ENCODE measurements around the gene REXO1. TPM values are rescaled to one million over a fixed set of nuclear protein-coding genes. Genes with fewer than 3 reads are reported as not detected.

Gene REXO1
- total RNA-seq, 4 donors from 2014 or later: 11.4 to 29.9 (median 16.1) TPM

- no peak for TF ChIP-seq EP300 (IDR thresholded peaks at IDR 0.05)
- TF ChIP-seq CTCF (IDR thresholded peaks at IDR 0.05): no peak
- no peak for TF ChIP-seq POLR2AphosphoS5 (IDR thresholded peaks at IDR 0.05)
- TF ChIP-seq POLR2A (IDR thresholded peaks at IDR 0.05): no peak
- Histone ChIP-seq H3K27me3 (peaks cover 40% of the 10 kb centered on the region), H3K36me3 (no peaks in the 10 kb centered on the region), H3K4me3 (no peak overlapping the region), H3K27ac (no peak overlapping the region), H3K9me3 (no peaks in the 10 kb centered on the region), H3K4me1 (peaks cover 0 to 65% (median 38%) of the 10 kb centered on the region in 3 donors)
- no CpG with 5 or more reads among the region's 9 CpGs for WGBS, 2 donors (ENCODE audit: low coverage in 1 of 2)
- ATAC-seq: no peak
Measured at GRCh38 chr19:1852581-1853128, 4.4 kb upstream of the REXO1 start.

- Histone ChIP-seq H3K9me3 (no peaks in the 10 kb centered on the region), H3K4me3 (no peak overlapping the region), H3K36me3 (no peaks in the 10 kb centered on the region), H3K4me1 (peaks cover 0 to 65% (median 36%) of the 10 kb centered on the region in 3 donors), H3K27ac (no peak overlapping the region), H3K27me3 (peaks cover 35% of the 10 kb centered on the region)
- 31% methylated on average over 5 of the region's 66 CpGs; no CpG with 5 or more reads in 1 of the 2 donors for WGBS, 2 donors (ENCODE audit: low coverage in 1 of 2)
- TF ChIP-seq EP300 (IDR thresholded peaks at IDR 0.05) (no peak), POLR2AphosphoS5 (IDR thresholded peaks at IDR 0.05) (no peak), CTCF (IDR thresholded peaks at IDR 0.05) (no peak), POLR2A (IDR thresholded peaks at IDR 0.05) (no peak)
- ATAC-seq: no peak
Measured at GRCh38 chr19:1851654-1852580, 3.6 kb upstream of the REXO1 start.

DNA sequence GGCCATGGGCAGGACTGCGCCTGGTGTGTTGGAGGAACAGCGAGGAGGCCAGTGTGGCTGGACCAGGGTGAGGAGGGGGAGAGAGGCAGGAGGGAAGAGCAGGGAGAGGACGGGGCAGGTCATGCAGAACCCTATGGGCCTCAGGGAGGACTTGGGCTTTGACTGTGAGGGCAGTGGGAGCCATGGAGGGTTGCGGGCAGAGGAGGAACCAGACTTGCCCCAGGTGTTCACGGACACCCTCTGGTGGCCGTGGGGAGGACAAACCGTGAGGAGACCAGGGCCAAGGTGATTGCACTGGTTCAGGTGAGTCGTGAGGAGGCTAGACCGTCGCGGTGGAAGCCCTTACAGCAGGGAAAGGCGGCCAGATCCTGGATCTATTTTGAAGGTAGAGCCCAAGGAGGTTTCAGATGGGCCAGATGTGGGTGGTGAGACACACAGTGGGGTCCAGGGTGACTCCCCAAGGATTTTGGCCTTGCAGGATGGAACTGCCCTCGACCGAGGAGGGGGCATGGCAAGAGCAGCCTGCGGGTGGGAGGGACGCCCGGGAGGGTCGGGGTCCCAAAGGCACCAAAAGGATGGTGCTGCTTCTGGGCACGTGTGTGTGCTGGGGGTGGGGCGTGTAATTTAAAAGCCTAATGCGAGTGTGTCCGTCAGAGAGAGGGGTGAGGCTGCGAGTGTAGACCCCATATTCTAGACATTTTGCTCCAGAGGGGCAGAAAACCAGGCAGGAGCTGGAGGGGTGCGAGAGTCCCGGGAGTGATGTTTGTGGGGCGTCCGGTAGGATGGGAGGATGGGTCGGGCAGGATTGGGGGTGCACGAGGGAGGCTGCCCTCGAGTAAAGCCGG lies 2.7 kb upstream of the REXO1 start:
- H3K27me3 ChIP-seq: peaks cover 26% of the 10 kb centered on the region
- peaks cover 0 to 65% (median 36%) of the 10 kb centered on the region in 3 donors for H3K4me1 ChIP-seq
- no peak overlapping the region for H3K4me3 ChIP-seq
- no peaks in the 10 kb centered on the region for H3K36me3 ChIP-seq
- WGBS, 2 donors (ENCODE audit: low coverage in 1 of 2): 56 to 80% methylated on average over 6 to 20 of the region's 31 CpGs
- H3K9me3 ChIP-seq: no peaks in the 10 kb centered on the region
- no peak for ATAC-seq
- H3K27ac ChIP-seq: no peak overlapping the region
- TF ChIP-seq CTCF (IDR thresholded peaks at IDR 0.05) (no peak), POLR2A (IDR thresholded peaks at IDR 0.05) (no peak), POLR2AphosphoS5 (IDR thresholded peaks at IDR 0.05) (no peak), EP300 (IDR thresholded peaks at IDR 0.05) (no peak)

DNA sequence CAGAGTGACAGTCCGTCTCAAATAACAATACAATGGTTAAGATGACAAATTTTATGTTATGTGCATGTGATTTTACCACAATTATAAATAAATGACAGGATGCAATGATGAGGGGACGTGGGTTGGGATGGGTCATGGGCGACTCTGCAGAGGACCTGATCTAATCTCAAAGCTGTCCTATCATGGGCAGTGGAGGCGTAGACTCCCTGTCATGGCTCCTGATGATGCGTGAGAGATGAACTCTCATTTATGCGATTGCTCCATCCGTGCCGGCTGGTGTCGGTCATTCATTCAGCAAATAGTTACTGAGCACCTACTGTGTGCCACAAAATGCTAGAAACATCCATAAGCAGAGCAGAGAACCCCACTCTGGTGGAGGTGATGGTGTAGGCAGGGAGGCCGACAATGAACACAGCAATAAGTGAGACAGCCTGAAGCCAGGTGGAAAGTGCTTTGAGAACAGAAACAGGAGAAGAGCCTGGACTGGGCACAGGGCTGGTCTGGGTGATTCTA lies 1.7 kb upstream of the REXO1 start:
- Histone ChIP-seq H3K4me3 (no peak overlapping the region), H3K9me3 (no peaks in the 10 kb centered on the region), H3K27me3 (peaks cover 16% of the 10 kb centered on the region), H3K4me1 (peaks cover 0 to 65% (median 40%) of the 10 kb centered on the region in 3 donors), H3K27ac (no peak overlapping the region), H3K36me3 (peaks cover 0 to 9% of the 10 kb centered on the region in 2 donors)
- no peak for TF ChIP-seq POLR2AphosphoS5 (IDR thresholded peaks at IDR 0.05)
- no peak for TF ChIP-seq EP300 (IDR thresholded peaks at IDR 0.05)
- TF ChIP-seq POLR2A (IDR thresholded peaks at IDR 0.05): no peak
- no peak for TF ChIP-seq CTCF (IDR thresholded peaks at IDR 0.05)
- WGBS, 2 donors (ENCODE audit: low coverage in 1 of 2): 81 to 95% methylated on average over 4 to 10 of the region's 10 CpGs
- ATAC-seq: no peak
